Measurements from ENCODE around the gene SUPT6H. TPM values are rescaled to one million over a fixed set of nuclear protein-coding genes. Genes with fewer than 3 reads are reported as not detected.

The SUPT6H gene
- total and polyA plus RNA-seq, 2 of the 8 experiments (the other 6 are each of a cell fraction or from before 2014, with no cell fraction given): 32.0 to 59.9 TPM

- Histone ChIP-seq H2BK120ac (replicated peaks; ENCODE audit: low read depth, low read length) (no peak overlapping the region), H2BK20ac (ENCODE audit: low read length) (no peak overlapping the region), H2BK12ac (ENCODE audit: low read depth, low read length) (no peak overlapping the region), H3K23ac (ENCODE audit: insufficient read length) (no peak overlapping the region), H3K4me3 (ENCODE audit: extremely low read depth in 1 of 4, insufficient read depth in 2 of 4, low read depth in 3 of 4, low read length in 4 of 4) (no peak overlapping the region), H3K79me2 (ENCODE audit: control insufficient read depth in 1 of 2, insufficient read depth in 2 of 2, low read length in 2 of 2) (no peaks in the 10 kb centered on the region), H3K18ac (ENCODE audit: extremely low read depth, low read length) (no peak overlapping the region), H4K91ac (replicated peaks; ENCODE audit: insufficient read length, low read length) (no peak overlapping the region), H3K4me1 (replicated peaks in 1 of 4; ENCODE audit: control insufficient read depth in 3 of 4, insufficient read depth in 4 of 4, low read length in 3 of 4) (no peaks in the 10 kb centered on the region), H2AFZ (ENCODE audit: low read length) (no peak overlapping the region), H3K56ac (replicated peaks; ENCODE audit: insufficient read length, low read depth, low read length) (no peak overlapping the region), H3K27ac (ENCODE audit: low read depth, low read length) (no peak overlapping the region), H4K8ac (ENCODE audit: extremely low read depth, insufficient read depth, low read length) (no peak overlapping the region), H3K4ac (replicated peaks; ENCODE audit: insufficient read length, low read depth, low read length) (no peak overlapping the region), H3K23me2 (ENCODE audit: low read depth, low read length) (no peaks in the 10 kb centered on the region), H2AK5ac (ENCODE audit: low read depth, low read length) (no peak overlapping the region), H3K79me1 (ENCODE audit: low read depth, low read length) (no peaks in the 10 kb centered on the region), H3K14ac (ENCODE audit: insufficient read length) (no peak overlapping the region), H3K36me3 (ENCODE audit: control insufficient read depth in 2 of 4, insufficient read depth in 4 of 4, low read length in 3 of 4) (peaks cover 50 to 86% (median 80%) of the 10 kb centered on the region in 4 experiments), H2BK15ac (ENCODE audit: low read length) (no peak overlapping the region), H4K5ac (ENCODE audit: insufficient read length, low read depth, low read length) (no peak overlapping the region), H3K27me3 (replicated peaks in 1 of 4; ENCODE audit: control insufficient read depth in 3 of 4, extremely low read depth in 1 of 4, insufficient read depth in 3 of 4, low read length in 3 of 4) (no peaks in the 10 kb centered on the region), H3K9me3 (ENCODE audit: insufficient read depth in 2 of 2, low read depth in 1 of 2, low read length in 1 of 2) (no peaks in the 10 kb centered on the region), H3K9ac (replicated peaks in 1 of 4; ENCODE audit: extremely low read depth in 1 of 4, low read depth in 3 of 4, low read length in 3 of 4) (no peak overlapping the region), H4K20me1 (replicated peaks in 1 of 2; ENCODE audit: control insufficient read depth in 1 of 2, insufficient read depth in 2 of 2, low read length in 2 of 2) (peaks cover 3% of the 10 kb centered on the region in 2 experiments), H3K4me2 (ENCODE audit: insufficient read depth in 1 of 2, low read depth in 2 of 2, low read length in 2 of 2) (no peak overlapping the region), H2BK5ac (ENCODE audit: low read depth, low read length) (no peak overlapping the region)
- FAIRE-seq (no peak), DNase-seq (ENCODE audit: low read depth in 1 of 2, low spot score in 2 of 2) (no peak)
- ChIA-PET CTCF (ENCODE audit: partially characterized antibody) (interaction anchor here (1.2 to 1.4 kb wide), 2 partner anchors 12 to 14 kb away, joined by 3 to 4 read pairs; no protein-coding TSS in a partner anchor), POLR2A (ENCODE audit: partially characterized antibody) (interaction anchor here (2.4 to 6.5 kb wide), 2 partner anchors 11 kb away, joined by 6 to 35 read pairs; no protein-coding TSS in a partner anchor)
- WGBS, 2 experiments (ENCODE audit: extremely low coverage in 1 of 2, insufficient coverage in 1 of 2, insufficient read length in 1 of 2, insufficient replicate concordance in 2 of 2, low coverage in 1 of 2, low lambda C conversion rate in 2 of 2, missing lambda C conversion rate in 1 of 2): 95% methylated on average over 3 of the region's 3 CpGs; no CpG with 5 or more reads in 1 of the 2 experiments
- TF ChIP-seq JUN (IDR thresholded peaks at IDR 0.05; ENCODE audit: low read depth, low read length) (no peak), BRCA1 (IDR thresholded peaks at IDR 0.05; ENCODE audit: low read depth, low read length) (no peak), EGR1 (IDR thresholded peaks at IDR 0.05; ENCODE audit: borderline replicate concordance, low read depth, low read length) (no peak), RFX5 (IDR thresholded peaks at IDR 0.05; ENCODE audit: borderline replicate concordance, low read depth, low read length) (no peak), CHD1 (IDR thresholded peaks at IDR 0.05; ENCODE audit: low read depth, low read length) (no peak), CTBP2 (IDR thresholded peaks at IDR 0.05; ENCODE audit: borderline replicate concordance, insufficient read depth, insufficient read length, low read length) (no peak), NANOG (IDR thresholded peaks at IDR 0.05; ENCODE audit: insufficient read depth, low read depth, low read length, poor library complexity, severe bottlenecking) (no peak), TEAD4 (IDR thresholded peaks at IDR 0.05; ENCODE audit: low read depth, low read length) (no peak), SIN3A (conservative IDR thresholded peaks at IDR 0.05 in 1 of 2, IDR thresholded peaks at IDR 0.05 in 1 of 2; ENCODE audit: low read depth in 1 of 2, low read length in 2 of 2) (no peak), CREB1 (IDR thresholded peaks at IDR 0.05) (no peak), SAP30 (IDR thresholded peaks at IDR 0.05; ENCODE audit: insufficient read depth, insufficient replicate concordance, low read length) (no peak), GTF2F1 (IDR thresholded peaks at IDR 0.05; ENCODE audit: borderline replicate concordance, low read depth, low read length) (no peak), PHF8 (conservative IDR thresholded peaks at IDR 0.05; ENCODE audit: low read depth, low read length) (no peak)
These were observed 27.0 kb downstream of the SUPT6H start for GRCh38 chr17:28689011-28689410.

Data from H1 (cell line).